K562 (cell line): ENCODE data around the gene ZNF181. TPM values are rescaled to one million over a fixed set of nuclear protein-coding genes. Genes with fewer than 3 reads are reported as not detected.
A peak's percentile ranks its signal among the peaks of the same experiment; 100 is the strongest.

Source experiments
- DEAF1 ChIP-seq: fragments of 450-650 bp; formaldehyde crosslinking; IDR thresholded peaks from 2 replicates; pipeline ENCODE4 v1.4.0; 2020; ENCODE audit warnings: mild to moderate bottlenecking, moderate library complexity
- ESRRA ChIP-seq: fragments of 450-650 bp; IDR thresholded peaks from 2 replicates; pipeline ENCODE4 v1.6.1; 2014; ENCODE audit warnings: low read depth, mild to moderate bottlenecking, moderate library complexity, borderline replicate concordance
- HDAC2 ChIP-seq: fragments of 450-650 bp; IDR thresholded peaks from 2 replicates; pipeline ENCODE4 v1.6.1; 2016; ENCODE audit warnings: mild to moderate bottlenecking
- MCM7 ChIP-seq, 2 experiments: fragments of 450-650 bp; IDR thresholded peaks; 2 replicates each; pipeline ENCODE4 v1.6.1; 2016 to 2018
- MECOM ChIP-seq: fragments of 250-450 bp; sonication (Bioruptor Pico); IDR thresholded peaks from 2 replicates; pipeline ENCODE4 v1.8.0; 2022; ENCODE audit warnings: inconsistent platforms
- MXI1 ChIP-seq: IDR thresholded peaks from 2 replicates; pipeline ENCODE4 v1.6.1; 2011; ENCODE audit warnings: low read depth, mild to moderate bottlenecking, improper control_type of control experiment, low read length
- PHF20 ChIP-seq: fragments of 450-650 bp; IDR thresholded peaks from 2 replicates; pipeline ENCODE4 v1.6.1; 2018; ENCODE audit not compliant: partially characterized antibody
- RAD21 ChIP-seq, 2 experiments: fragments of 250-450 bp in 1 of 2; fragments of 450-650 bp in 1 of 2; sonication (Bioruptor Pico) in 1 of 2; formaldehyde crosslinking in 1 of 2; IDR thresholded peaks in 1 of 2; conservative IDR thresholded peaks in 1 of 2; 2 replicates each; pipeline versions ENCODE4 v1.4.0 to v1.8.0; 2020 to 2022; ENCODE audit warnings: mild to moderate bottlenecking in 2 of 2, moderate library complexity in 1 of 2
- SIN3A ChIP-seq, 2 experiments: fragments of 150-350 bp in 1 of 2; IDR thresholded peaks; 2 replicates each; pipeline ENCODE4 v1.6.1; 2011 to 2016; ENCODE audit warnings: borderline replicate concordance in 2 of 2, low read depth in 2 of 2, low read length in 2 of 2, mild to moderate bottlenecking in 2 of 2, moderate library complexity in 2 of 2; ENCODE audit not compliant: control insufficient read depth in 1 of 2
- SMAD2 ChIP-seq: fragments of 150-350 bp; IDR thresholded peaks from 2 replicates; pipeline ENCODE4 v1.6.1; 2014; ENCODE audit warnings: low read depth, mild to moderate bottlenecking, low read length
- SMARCA5 ChIP-seq: fragments of 450-650 bp; IDR thresholded peaks from 2 replicates; pipeline ENCODE4 v1.6.1; 2016
- SUPT5H ChIP-seq: fragments of 450-650 bp; IDR thresholded peaks from 2 replicates; pipeline ENCODE4 v1.6.1; 2016
- TFAM ChIP-seq: fragments of 250-450 bp; sonication (Bioruptor Pico); conservative IDR thresholded peaks from 2 replicates; pipeline ENCODE4 v1.5.0; 2021; ENCODE audit warnings: mild to moderate bottlenecking, moderate library complexity
- TFE3 ChIP-seq: fragments of 450-650 bp; formaldehyde crosslinking; IDR thresholded peaks from 2 replicates; pipeline ENCODE4 v1.4.0; 2020; ENCODE audit warnings: mild to moderate bottlenecking, mixed read lengths
- TSHZ1 ChIP-seq: fragments of 250-450 bp; sonication (Bioruptor Pico); IDR thresholded peaks from 2 replicates; pipeline ENCODE4 v1.4.0; 2020; ENCODE audit warnings: mild to moderate bottlenecking, moderate library complexity
- WHSC1 ChIP-seq: IDR thresholded peaks from one replicate; pipeline ENCODE4 v1.6.1; 2012; ENCODE audit warnings: low read length, control low read depth, inconsistent platforms
- ZFP30 ChIP-seq: fragments of 250-450 bp; sonication (Bioruptor Pico); IDR thresholded peaks from 2 replicates; pipeline ENCODE4 v1.8.0; 2022; ENCODE audit warnings: moderate library complexity, mild to moderate bottlenecking, inconsistent platforms, borderline replicate concordance
- ZNF143 ChIP-seq: sonication (generic); formaldehyde crosslinking; IDR thresholded peaks from 2 replicates; pipeline ENCODE4 v1.9.0; 2022; ENCODE audit warnings: mild to moderate bottlenecking, missing genetic modification reagents
- ZNF316 ChIP-seq: fragments of 450-650 bp; IDR thresholded peaks from 2 replicates; pipeline ENCODE4 v1.6.1; 2016
- ZNF740 ChIP-seq, 3 experiments: fragments of 200-800 bp in 1 of 3; sonication (Bioruptor generic) in 1 of 3; sonication (generic) in 1 of 3; formaldehyde crosslinking in 1 of 3; IDR thresholded peaks; 2 replicates each; pipeline versions ENCODE4 v1.6.1 to v1.8.0; 2016 to 2022; ENCODE audit warnings: mild to moderate bottlenecking in 2 of 3, missing compliant biosample characterization in 2 of 3, missing genetic modification characterization in 2 of 3, missing genetic modification reagents in 1 of 3
- ZNF77 ChIP-seq: fragments of 250-450 bp; sonication (Bioruptor Pico); IDR thresholded peaks from 2 replicates; pipeline ENCODE4 v1.5.0; 2020
- polyA plus RNA-seq, 8 experiments: library from polyadenylated mRNA; depleted of rRNA in 4 of 8; stranded (reverse) in 5 of 8; unstranded in 3 of 8; fragments of >200 nt; fragmentation: Nextera tagmentation in 2 of 8; fragmentation: Illumina TruSeq in 1 of 8; extraction: Ambion mirVana in 2 of 8; extraction: Trizol in 1 of 8; gene quantifications; 2 replicates each; pipeline versions ENCODE4 v1.2.1 to v1.2.3, GENCODE V29; 2011 to 2014; ENCODE audit warnings: inconsistent platforms in 1 of 8, missing spikeins in 1 of 8
- total RNA-seq, 7 experiments: library from RNA; depleted of rRNA in 6 of 7; stranded (reverse); fragments of >200 nt in 6 of 7; fragmentation: Illumina TruSeq in 2 of 7; extraction: Trizol in 2 of 7; gene quantifications; 2 replicates each; pipeline versions ENCODE4 v1.2.1 to v1.2.3, GENCODE V29; 2011 to 2021; ENCODE audit warnings: low replicate concordance in 1 of 7

The ZNF181 gene
- total and polyA plus RNA-seq, 9 of the 15 experiments (the other 6 are each of a cell fraction or from before 2014, with no cell fraction given), result 4.3 to 20.3 (median 12.1) TPM

GRCh38 chr19:34772697-34773554 lies 38.9 kb downstream of the ZNF181 start, which contains the start of gene ZNF599 (continued):
- TF ChIP-seq TFAM (CRISPR knock-in tag) (no peak), ZNF316 (no peak), MCM7 (IDR thresholded peaks at IDR 0.05) (no peak), ESRRA (peak; percentile 59; the same call in 1 of the 2 replicates), DEAF1 (CRISPR knock-in tag) (no peak), SMAD2 (no peak), ZNF77 (no peak), ZNF740 (CRISPR knock-in tag; IDR thresholded peaks at IDR 0.05) (no peak), ZNF740 (tag; IDR thresholded peaks at IDR 0.05) (no peak), ZFP30 (CRISPR knock-in tag) (no peak), PHF20 (peak; percentile 57), MXI1 (no peak), MECOM (no peak), ZNF143 (CRISPR knock-in tag) (peak; percentile 90), TSHZ1 (no peak), RAD21 (CRISPR knock-in tag; conservative IDR thresholded peaks at IDR 0.05 in 1 of 2, IDR thresholded peaks at IDR 0.05 in 1 of 2) (no peak), SMARCA5 (no peak), SUPT5H (peak; percentile 64), HDAC2 (no peak), WHSC1 (no peak), SIN3A (IDR thresholded peaks at IDR 0.05; ENCODE audit: borderline replicate concordance in 2 of 2, control insufficient read depth in 1 of 2, low read depth in 2 of 2, low read length in 2 of 2) (no peak), TFE3 (CRISPR knock-in tag) (no peak)
